Measurements from ENCODE around the gene ZNF638.

Gene ZNF638

DNA sequence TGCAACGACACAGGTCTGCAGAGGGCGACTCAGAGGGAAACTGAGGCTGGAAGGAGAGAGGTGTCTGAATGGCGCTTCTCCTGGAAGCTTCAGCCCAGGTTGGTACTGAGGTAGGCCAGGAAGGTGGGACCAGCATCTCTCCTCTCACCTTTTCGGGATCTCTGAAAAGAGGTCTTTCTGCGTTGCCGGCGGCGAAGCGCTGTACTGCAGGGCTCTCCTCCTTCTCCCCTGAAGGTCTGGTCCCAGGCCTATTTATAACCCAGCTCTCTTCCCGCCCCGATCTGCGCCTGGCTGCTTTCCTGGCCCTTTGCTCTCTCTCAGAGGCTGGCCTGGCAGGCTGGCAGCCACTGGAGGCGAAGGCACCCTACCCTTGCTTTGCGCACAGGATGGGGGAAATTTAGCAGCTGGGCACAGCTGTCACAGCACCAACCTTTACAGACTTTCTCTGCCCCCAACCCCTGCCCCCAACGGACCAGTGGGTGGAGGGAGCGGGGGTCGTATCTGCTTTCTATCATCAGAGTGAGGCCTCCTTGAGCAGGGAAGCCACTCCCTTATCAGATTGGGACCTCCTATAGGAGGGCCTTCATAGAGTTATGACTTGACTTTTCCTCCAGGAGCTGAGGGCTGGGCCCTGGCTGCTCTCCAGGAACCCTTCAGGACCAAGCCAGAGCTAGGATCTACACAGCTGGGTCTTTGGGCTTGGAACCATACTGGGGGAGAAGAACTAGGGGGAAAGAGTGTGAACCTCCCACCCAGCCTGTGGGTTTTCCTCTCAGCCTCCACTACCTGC lies 122.8 kb downstream of the ZNF638 start:
- Histone ChIP-seq H3K4me2 (ENCODE audit: low read depth, low read length, poor library complexity, severe bottlenecking) (no peak overlapping the region), H3K9ac (ENCODE audit: low read length) (no peak overlapping the region)

DNA sequence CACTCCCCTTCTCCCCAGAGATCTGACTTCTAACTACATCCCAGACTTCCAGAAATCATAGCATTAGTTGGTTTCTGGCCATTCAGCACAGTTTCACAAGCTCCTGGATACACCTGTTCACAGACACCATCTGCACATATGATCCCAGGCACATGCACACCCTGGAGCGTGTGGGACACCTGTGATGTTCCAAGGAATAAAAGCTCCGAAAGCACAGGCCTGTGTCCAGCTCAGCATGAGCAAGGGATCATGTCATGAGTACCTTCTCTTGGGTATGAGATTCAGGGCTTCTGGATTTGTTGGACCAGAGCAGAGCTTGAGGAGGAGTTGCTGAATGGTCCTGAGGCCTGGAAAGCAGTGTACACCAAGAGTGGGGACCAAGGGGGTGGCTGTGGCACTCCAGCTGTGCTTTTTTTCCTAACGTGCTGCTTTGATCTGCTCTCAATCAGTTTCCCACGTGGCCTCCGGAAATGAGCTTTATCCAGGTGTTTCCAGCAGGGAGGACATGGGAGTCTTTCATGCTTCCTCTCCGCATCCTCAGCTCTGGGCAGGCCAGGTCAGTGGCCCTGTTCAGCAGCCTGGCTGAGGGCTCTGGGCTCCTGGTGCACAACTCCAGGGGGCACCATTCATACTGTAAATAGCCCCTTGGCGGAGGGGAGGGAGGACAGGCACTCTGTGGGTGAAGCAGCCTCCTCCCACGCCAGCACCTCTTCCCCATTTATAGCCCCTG lies 123.6 kb downstream of the ZNF638 start:
- Histone ChIP-seq H3K4me3 (ENCODE audit: insufficient read depth, low read length, poor library complexity, severe bottlenecking) (no peak overlapping the region), H3F3A (ENCODE audit: insufficient read depth) (no peaks in the 10 kb centered on the region), H3K9me3 (ENCODE audit: insufficient read depth, low read length) (no peaks in the 10 kb centered on the region), H3K9me2 (replicated peaks; ENCODE audit: insufficient read depth, low read length) (no peaks in the 10 kb centered on the region), H3K27ac (ENCODE audit: low read depth, low read length) (no peak overlapping the region), H3K36me3 (ENCODE audit: low read length) (no peaks in the 10 kb centered on the region), H2AFZ (ENCODE audit: low read depth, low read length, severe bottlenecking) (no peak overlapping the region), H3K27me3 (ENCODE audit: low read length) (no peaks in the 10 kb centered on the region), H3K4me2 (ENCODE audit: low read depth, low read length, poor library complexity, severe bottlenecking) (no peak overlapping the region), H4K20me1 (ENCODE audit: low read depth, low read length) (no peaks in the 10 kb centered on the region), H3K9ac (ENCODE audit: low read length) (no peak overlapping the region), H3K79me2 (ENCODE audit: insufficient read depth, low read length) (no peaks in the 10 kb centered on the region)
- no peak for TF ChIP-seq EZH2phosphoT487 (conservative IDR thresholded peaks at IDR 0.05; ENCODE audit: low read length)
- TF ChIP-seq, protein P1, sequence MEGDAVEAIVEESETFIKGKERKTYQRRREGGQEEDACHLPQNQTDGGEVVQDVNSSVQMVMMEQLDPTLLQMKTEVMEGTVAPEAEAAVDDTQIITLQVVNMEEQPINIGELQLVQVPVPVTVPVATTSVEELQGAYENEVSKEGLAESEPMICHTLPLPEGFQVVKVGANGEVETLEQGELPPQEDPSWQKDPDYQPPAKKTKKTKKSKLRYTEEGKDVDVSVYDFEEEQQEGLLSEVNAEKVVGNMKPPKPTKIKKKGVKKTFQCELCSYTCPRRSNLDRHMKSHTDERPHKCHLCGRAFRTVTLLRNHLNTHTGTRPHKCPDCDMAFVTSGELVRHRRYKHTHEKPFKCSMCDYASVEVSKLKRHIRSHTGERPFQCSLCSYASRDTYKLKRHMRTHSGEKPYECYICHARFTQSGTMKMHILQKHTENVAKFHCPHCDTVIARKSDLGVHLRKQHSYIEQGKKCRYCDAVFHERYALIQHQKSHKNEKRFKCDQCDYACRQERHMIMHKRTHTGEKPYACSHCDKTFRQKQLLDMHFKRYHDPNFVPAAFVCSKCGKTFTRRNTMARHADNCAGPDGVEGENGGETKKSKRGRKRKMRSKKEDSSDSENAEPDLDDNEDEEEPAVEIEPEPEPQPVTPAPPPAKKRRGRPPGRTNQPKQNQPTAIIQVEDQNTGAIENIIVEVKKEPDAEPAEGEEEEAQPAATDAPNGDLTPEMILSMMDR (IDR thresholded peaks at IDR 0.05; ENCODE audit: insufficient read depth, low read length, poor library complexity, severe bottlenecking), result no peak

More for the DNA sequence above, 122.8 kb downstream of the ZNF638 start:
- Histone ChIP-seq H3K27me3 (ENCODE audit: low read length) (no peaks in the 10 kb centered on the region), H3K9me3 (ENCODE audit: insufficient read depth, low read length) (no peaks in the 10 kb centered on the region), H2AFZ (ENCODE audit: low read depth, low read length, severe bottlenecking) (no peak overlapping the region), H3K36me3 (ENCODE audit: low read length) (no peaks in the 10 kb centered on the region), H3K9me2 (replicated peaks; ENCODE audit: insufficient read depth, low read length) (no peaks in the 10 kb centered on the region), H3F3A (ENCODE audit: insufficient read depth) (no peaks in the 10 kb centered on the region), H3K4me3 (ENCODE audit: insufficient read depth, low read length, poor library complexity, severe bottlenecking) (no peak overlapping the region), H4K20me1 (ENCODE audit: low read depth, low read length) (no peaks in the 10 kb centered on the region), H3K27ac (ENCODE audit: low read depth, low read length) (no peak overlapping the region), H3K79me2 (ENCODE audit: insufficient read depth, low read length) (no peaks in the 10 kb centered on the region)
- TF ChIP-seq, protein P1 (IDR thresholded peaks at IDR 0.05; ENCODE audit: insufficient read depth, low read length, poor library complexity, severe bottlenecking), result no peak
- no peak for TF ChIP-seq EZH2phosphoT487 (conservative IDR thresholded peaks at IDR 0.05; ENCODE audit: low read length)

DNA sequence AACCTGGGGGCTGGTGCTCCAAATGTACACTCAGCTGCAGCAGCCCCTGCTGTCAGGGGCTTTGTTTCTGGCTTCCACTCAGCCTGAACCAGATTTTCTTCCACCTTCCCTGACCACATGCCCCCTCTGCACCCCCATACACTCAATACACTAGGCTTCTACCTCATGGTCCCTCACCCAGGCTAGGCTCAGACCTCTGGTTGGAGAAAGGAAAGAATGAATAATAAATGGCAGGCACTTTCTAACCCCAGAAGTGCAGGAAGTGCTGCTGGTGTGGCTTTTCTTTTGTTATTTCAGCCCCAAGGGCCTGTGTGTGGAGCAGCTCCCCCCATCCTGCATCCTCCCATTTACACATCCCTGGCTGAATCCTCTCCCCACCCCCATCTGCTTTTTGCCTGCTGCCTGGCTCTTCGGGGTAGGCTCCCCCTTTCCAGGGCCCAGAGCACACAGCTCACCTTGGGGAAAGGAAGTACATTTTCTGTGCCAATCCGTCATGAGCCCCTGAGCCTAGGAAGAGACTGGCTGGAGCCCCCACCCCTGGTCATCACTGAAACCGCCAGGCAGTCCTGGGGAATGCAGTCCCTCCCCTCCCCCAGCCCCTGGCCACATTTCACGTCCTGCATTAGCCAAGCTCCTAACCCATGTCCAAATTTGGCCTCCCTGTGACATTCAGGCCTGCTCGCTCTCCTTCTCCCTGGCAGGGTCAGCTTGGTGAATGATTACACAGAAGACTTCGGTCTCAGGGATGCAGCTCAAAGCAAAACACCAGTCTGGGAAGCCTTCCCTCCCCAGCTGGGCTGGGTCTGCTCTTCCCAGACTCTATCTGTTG lies 124.4 kb downstream of the ZNF638 start:
- Histone ChIP-seq H3K36me3 (ENCODE audit: low read length) (no peaks in the 10 kb centered on the region), H3K9me3 (ENCODE audit: insufficient read depth, low read length) (no peaks in the 10 kb centered on the region), H3F3A (ENCODE audit: insufficient read depth) (no peaks in the 10 kb centered on the region), H3K4me3 (ENCODE audit: insufficient read depth, low read length, poor library complexity, severe bottlenecking) (no peak overlapping the region), H2AFZ (ENCODE audit: low read depth, low read length, severe bottlenecking) (no peak overlapping the region), H3K27ac (ENCODE audit: low read depth, low read length) (no peak overlapping the region), H3K27me3 (ENCODE audit: low read length) (no peaks in the 10 kb centered on the region), H4K20me1 (ENCODE audit: low read depth, low read length) (no peaks in the 10 kb centered on the region), H3K79me2 (ENCODE audit: insufficient read depth, low read length) (no peaks in the 10 kb centered on the region), H3K9ac (ENCODE audit: low read length) (no peak overlapping the region), H3K4me2 (ENCODE audit: low read depth, low read length, poor library complexity, severe bottlenecking) (no peak overlapping the region), H3K9me2 (replicated peaks; ENCODE audit: insufficient read depth, low read length) (no peaks in the 10 kb centered on the region)
- TF ChIP-seq, protein P1 (IDR thresholded peaks at IDR 0.05; ENCODE audit: insufficient read depth, low read length, poor library complexity, severe bottlenecking), result no peak
- TF ChIP-seq EZH2phosphoT487 (conservative IDR thresholded peaks at IDR 0.05; ENCODE audit: low read length), result no peak
